Keratinocyte (primary cell): Measurements from ENCODE around the gene NAALADL2. TPM values are rescaled to one million over a fixed set of nuclear protein-coding genes. Genes with fewer than 3 reads are reported as not detected.

Experiments used
- DNase-seq: peaks from one replicate; pipeline ENCODE4 v3.0.0-alpha.2; 2011; ENCODE audit warnings: low read depth, missing footprints, low spot score
- FAIRE-seq: peaks from 2 replicates; lab custom pipeline; 2011; peaks lifted over from hg19 to GRCh38; lab: Jason Lieb, UNC
- H2AFZ ChIP-seq: 2 replicates; pipeline ENCODE4 v1.6.0; 2012; ENCODE audit warnings: low read length, control low read depth, inconsistent platforms; ENCODE audit not compliant: control insufficient read depth
- H3K27ac ChIP-seq: 2 replicates; pipeline ENCODE4 v1.5.1; 2011; ENCODE audit warnings: low read length; ENCODE audit not compliant: control insufficient read depth, insufficient read depth
- H3K27me3 ChIP-seq: 3 replicates; pipeline ENCODE4 v1.6.0; 2011; ENCODE audit warnings: low read length; ENCODE audit not compliant: control insufficient read depth, insufficient read depth; ENCODE audit errors: extremely low read depth
- H3K36me3 ChIP-seq, 2 experiments: 2 replicates in 1 of 2; 3 replicates in 1 of 2; pipeline ENCODE4 v1.5.1; 2011; ENCODE audit warnings: low read length in 2 of 2, mild to moderate bottlenecking in 1 of 2; ENCODE audit not compliant: control insufficient read depth in 2 of 2, insufficient read depth in 2 of 2; ENCODE audit errors: extremely low read depth in 1 of 2
- H3K4me1 ChIP-seq: 3 replicates; pipeline ENCODE4 v1.5.1; 2011; ENCODE audit warnings: low read length; ENCODE audit not compliant: control insufficient read depth, insufficient read depth; ENCODE audit errors: extremely low read depth
- H3K4me2 ChIP-seq: 3 replicates; pipeline ENCODE4 v1.6.0; 2011; ENCODE audit warnings: low read depth, low read length; ENCODE audit not compliant: control insufficient read depth, insufficient read depth; ENCODE audit errors: extremely low read depth
- H3K4me3 ChIP-seq, 3 experiments: fragments of 200-600 bp in 1 of 3; sonication (generic) in 1 of 3; 2 replicates in 2 of 3; 3 replicates in 1 of 3; pipeline ENCODE4 v1.5.1; 2011 to 2016; ENCODE audit warnings: low read length in 3 of 3, mild to moderate bottlenecking in 3 of 3, control low read depth in 2 of 3, inconsistent platforms in 1 of 3, low read depth in 1 of 3, mixed read lengths in 1 of 3, mixed run types in 1 of 3, moderate library complexity in 1 of 3; ENCODE audit not compliant: control insufficient read depth in 2 of 3, insufficient read depth in 2 of 3; ENCODE audit errors: extremely low read depth in 1 of 3
- H3K79me2 ChIP-seq: 2 replicates; pipeline ENCODE4 v1.6.0; 2012; ENCODE audit warnings: low read length; ENCODE audit not compliant: control insufficient read depth, insufficient read depth
- H3K9ac ChIP-seq: 3 replicates; pipeline ENCODE4 v1.6.0; 2011; ENCODE audit warnings: low read length; ENCODE audit not compliant: control insufficient read depth, insufficient read depth; ENCODE audit errors: extremely low read depth
- H3K9me1 ChIP-seq: 3 replicates; pipeline ENCODE4 v1.6.0; 2011; ENCODE audit warnings: low read length; ENCODE audit not compliant: control insufficient read depth, insufficient read depth; ENCODE audit errors: extremely low read depth
- H3K9me3 ChIP-seq: 2 replicates; pipeline ENCODE4 v1.5.1; 2012; ENCODE audit warnings: low read depth, low read length; ENCODE audit not compliant: control insufficient read depth
- H4K20me1 ChIP-seq: 3 replicates; pipeline ENCODE4 v1.6.0; 2011; ENCODE audit warnings: low read length; ENCODE audit not compliant: control insufficient read depth, insufficient read depth; ENCODE audit errors: extremely low read depth
- EZH2 ChIP-seq: IDR thresholded peaks from one replicate; pipeline ENCODE4 v1.6.1; 2012; ENCODE audit warnings: inconsistent platforms, mild to moderate bottlenecking, low read length, moderate library complexity
- dilution Hi-C: fragments of 300-500 bp; cut with MboI; formaldehyde crosslinking; loops from one replicate; pipeline ENCODE4 v1.7.0; 2020; ENCODE audit warnings: low sequenced_read_pairs; ENCODE audit not compliant: extremely low pct_ligation_motif_present
- polyA plus RNA-seq, 5 experiments: library from polyadenylated mRNA; depleted of rRNA in 3 of 5; stranded (reverse) in 3 of 5; stranded (forward) in 1 of 5; unstranded in 1 of 5; fragments of >200 nt; gene quantifications; 1 replicate in 1 of 5; 2 replicates in 3 of 5; 3 replicates in 1 of 5; pipeline versions ENCODE4 v1.2.1 to v1.2.3, GENCODE V29; 2011 to 2012; ENCODE audit warnings: missing spikeins in 2 of 5, low read depth in 1 of 5, low replicate concordance in 1 of 5
- TF ChIP-seq, protein P1 (sequence below), 3 experiments: IDR thresholded peaks in 1 of 3; conservative IDR thresholded peaks in 1 of 3; optimal IDR thresholded peaks in 1 of 3; 2 replicates in 2 of 3; 3 replicates in 1 of 3; pipeline versions ENCODE3 to v1.5.1; 2011; ENCODE audit warnings: low read length in 3 of 3, mild to moderate bottlenecking in 3 of 3, moderate library complexity in 2 of 3, control low read depth in 1 of 3, inconsistent platforms in 1 of 3; ENCODE audit not compliant: insufficient read depth in 2 of 3; ENCODE audit errors: extremely low read depth in 1 of 3

Gene NAALADL2
- polyA plus RNA-seq, 1 donor (not counting 4 experiments of a cell fraction or from before 2014, with no cell fraction given): 0.75 TPM

DNA sequence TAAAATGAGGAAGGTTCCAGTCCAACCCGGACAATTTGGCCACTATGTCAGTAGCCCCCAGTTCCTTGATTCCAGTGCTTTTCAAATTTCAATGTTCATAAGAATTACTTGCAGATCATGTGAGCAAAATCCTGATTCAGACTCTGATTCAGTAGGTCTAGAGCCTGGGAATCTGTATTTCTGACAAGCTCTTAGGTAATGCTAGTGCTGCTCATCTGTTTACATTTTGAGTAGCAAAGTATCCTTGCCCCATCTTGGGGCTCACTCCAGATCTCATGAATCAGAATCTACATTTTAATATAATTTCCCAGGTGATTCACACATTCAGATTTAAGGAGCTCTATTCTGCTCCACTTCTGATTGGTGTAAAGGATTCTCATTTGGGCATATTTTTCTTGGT, 142.0 kb downstream of the NAALADL2 start:
- FAIRE-seq (no peak), DNase-seq (no peak)
- Histone ChIP-seq H3K4me1 (no peaks in the 10 kb centered on the region), H4K20me1 (no peaks in the 10 kb centered on the region), H3K9me1 (no peaks in the 10 kb centered on the region), H3K27ac (no peak overlapping the region), H3K9ac (no peak overlapping the region), H3K27me3 (no peaks in the 10 kb centered on the region), H3K36me3 (no peaks in the 10 kb centered on the region), H3K4me3 (no peak overlapping the region), H2AFZ (no peak overlapping the region), H3K4me2 (no peak overlapping the region), H3K9me3 (no peaks in the 10 kb centered on the region), H3K79me2 (no peaks in the 10 kb centered on the region)
- dilution Hi-C loops: no loop called here
- TF ChIP-seq, protein P1, sequence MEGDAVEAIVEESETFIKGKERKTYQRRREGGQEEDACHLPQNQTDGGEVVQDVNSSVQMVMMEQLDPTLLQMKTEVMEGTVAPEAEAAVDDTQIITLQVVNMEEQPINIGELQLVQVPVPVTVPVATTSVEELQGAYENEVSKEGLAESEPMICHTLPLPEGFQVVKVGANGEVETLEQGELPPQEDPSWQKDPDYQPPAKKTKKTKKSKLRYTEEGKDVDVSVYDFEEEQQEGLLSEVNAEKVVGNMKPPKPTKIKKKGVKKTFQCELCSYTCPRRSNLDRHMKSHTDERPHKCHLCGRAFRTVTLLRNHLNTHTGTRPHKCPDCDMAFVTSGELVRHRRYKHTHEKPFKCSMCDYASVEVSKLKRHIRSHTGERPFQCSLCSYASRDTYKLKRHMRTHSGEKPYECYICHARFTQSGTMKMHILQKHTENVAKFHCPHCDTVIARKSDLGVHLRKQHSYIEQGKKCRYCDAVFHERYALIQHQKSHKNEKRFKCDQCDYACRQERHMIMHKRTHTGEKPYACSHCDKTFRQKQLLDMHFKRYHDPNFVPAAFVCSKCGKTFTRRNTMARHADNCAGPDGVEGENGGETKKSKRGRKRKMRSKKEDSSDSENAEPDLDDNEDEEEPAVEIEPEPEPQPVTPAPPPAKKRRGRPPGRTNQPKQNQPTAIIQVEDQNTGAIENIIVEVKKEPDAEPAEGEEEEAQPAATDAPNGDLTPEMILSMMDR (optimal IDR thresholded peaks at IDR 0.05 in 1 of 3, IDR thresholded peaks at IDR 0.05 in 1 of 3, conservative IDR thresholded peaks at IDR 0.05 in 1 of 3; ENCODE audit: extremely low read depth in 1 of 3, insufficient read depth in 2 of 3, low read length in 3 of 3): no peak
- no peak for TF ChIP-seq EZH2

DNA sequence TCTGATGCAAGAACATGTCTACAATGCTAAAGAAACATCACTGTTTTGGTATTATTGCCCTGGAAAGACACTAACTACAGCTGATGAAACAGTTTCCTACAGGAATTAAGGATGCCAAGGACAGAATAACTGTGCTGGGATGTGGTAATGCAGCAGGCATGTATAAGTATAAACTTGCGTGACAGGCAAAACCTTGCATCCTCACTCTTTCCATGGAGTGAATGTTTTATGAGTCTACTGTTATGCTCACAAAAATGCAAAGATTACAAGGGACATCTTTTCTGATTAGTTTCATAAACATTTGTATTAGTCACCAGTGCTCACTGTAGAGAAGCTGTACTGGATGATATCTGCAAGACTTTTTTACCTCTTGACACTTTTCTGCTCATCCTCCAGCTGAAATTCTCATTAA, 143.6 kb downstream of the NAALADL2 start:
- H3K27ac ChIP-seq: no peak overlapping the region

More for the DNA sequence above, 143.6 kb downstream of the NAALADL2 start:
- Histone ChIP-seq H3K4me2 (no peak overlapping the region), H3K4me3 (no peak overlapping the region), H3K9me3 (no peaks in the 10 kb centered on the region), H3K9ac (no peak overlapping the region), H3K36me3 (no peaks in the 10 kb centered on the region), H3K4me1 (no peaks in the 10 kb centered on the region), H3K9me1 (no peaks in the 10 kb centered on the region), H4K20me1 (no peaks in the 10 kb centered on the region), H2AFZ (no peak overlapping the region), H3K27me3 (no peaks in the 10 kb centered on the region), H3K79me2 (no peaks in the 10 kb centered on the region)
- TF ChIP-seq EZH2: no peak
- TF ChIP-seq, protein P1 (optimal IDR thresholded peaks at IDR 0.05 in 1 of 3, IDR thresholded peaks at IDR 0.05 in 1 of 3, conservative IDR thresholded peaks at IDR 0.05 in 1 of 3; ENCODE audit: extremely low read depth in 1 of 3, insufficient read depth in 2 of 3, low read length in 3 of 3): no peak
- FAIRE-seq: no peak
- dilution Hi-C loops: no loop called here
- DNase-seq: peak; percentile 45
